ENCODE results near the gene MT1M.

MT1M gene

DNA sequence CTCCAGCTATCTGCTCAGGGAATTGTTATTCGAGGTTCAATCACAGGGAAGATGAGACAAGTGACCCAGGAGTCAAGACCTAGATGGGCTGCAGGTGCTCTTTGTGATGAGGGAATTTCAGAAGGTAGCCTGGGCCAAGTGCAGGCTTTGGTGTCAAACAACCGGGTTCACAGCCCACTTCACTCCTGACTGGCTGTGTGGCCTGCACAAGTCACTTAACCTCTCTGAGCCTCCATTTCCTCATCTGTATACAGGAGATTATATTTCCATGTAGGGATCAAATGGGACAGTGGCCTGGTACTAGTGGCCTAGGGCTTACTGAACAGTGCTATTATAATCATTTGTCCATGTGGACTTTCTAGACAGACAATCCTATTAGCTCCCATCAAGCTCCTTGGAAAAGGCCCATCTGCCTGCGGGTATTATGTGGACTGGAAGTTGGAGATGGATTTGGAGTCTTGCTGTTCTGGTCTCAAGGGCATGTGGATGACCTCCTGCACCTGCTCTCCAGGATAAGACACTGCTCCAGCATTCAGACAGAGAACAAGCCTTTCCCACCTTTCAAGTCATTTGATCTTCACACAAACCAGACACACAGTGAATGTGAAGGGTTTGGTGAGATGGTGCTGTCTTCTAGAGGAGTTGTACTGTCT, 46.7 kb downstream of the MT1M start:
- DNase-seq: no peak

- DNase-seq: no peak
Measured at GRCh38 chr16:56679818-56680217, 47.4 kb downstream of the MT1M start.

DNA sequence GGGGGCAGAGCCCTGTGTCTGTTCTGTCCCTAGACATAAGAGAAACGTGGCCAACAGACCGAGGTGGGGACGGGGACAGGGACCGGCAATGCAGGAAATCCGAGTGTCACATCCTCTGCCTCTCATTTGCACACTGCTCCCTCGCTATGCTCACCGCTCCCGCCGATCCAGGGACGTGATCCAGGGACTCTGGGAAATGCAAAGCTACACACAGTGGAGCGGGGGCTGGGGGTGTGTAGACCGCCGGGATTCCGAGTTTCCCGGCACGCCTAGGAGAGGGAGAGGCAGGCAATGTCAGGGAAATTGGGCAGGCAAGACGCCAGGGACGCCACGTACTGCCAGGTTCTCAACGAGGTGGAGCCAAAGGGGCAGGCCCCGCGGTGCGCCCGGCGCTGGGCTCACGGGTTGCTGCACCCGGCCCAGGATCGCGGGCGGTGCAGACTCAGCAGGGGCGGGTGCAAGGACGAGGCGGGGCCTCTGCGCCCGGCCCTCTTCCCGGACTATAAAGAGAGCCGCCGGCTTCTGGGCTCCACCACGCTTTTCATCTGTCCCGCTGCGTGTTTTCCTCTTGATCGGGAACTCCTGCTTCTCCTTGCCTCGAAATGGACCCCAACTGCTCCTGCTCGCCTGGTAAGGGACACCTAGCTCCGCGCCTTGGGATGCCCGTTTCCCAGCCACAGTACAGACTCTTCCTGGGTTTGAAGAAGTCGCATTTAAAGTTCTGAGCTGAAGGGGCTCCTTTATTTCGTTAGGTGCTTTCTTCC, 49.7 kb downstream of the MT1M start, which contains the start of gene MT1X:
Gene MT1X (plus strand): TSS at position 532 of the 764 bp plus-strand sequence. CDS start 71 bp downstream, at position 603.
- peak; percentile 90 to 93 for DNase-seq

GRCh38 chr16:56682703-56683397, 50.4 kb downstream of the MT1M start:
- DNase-seq: peak in 1 of 2 donors; percentile 18

All from stimulated activated CD4-positive, alpha-beta T cell treated with anti-CD3 and anti-CD28 coated beads, Interleukin-2, amount 100 ng/mL, for 24 hours (primary cell).